Measurements from ENCODE around the gene TMEM150C.

The TMEM150C gene

DNA sequence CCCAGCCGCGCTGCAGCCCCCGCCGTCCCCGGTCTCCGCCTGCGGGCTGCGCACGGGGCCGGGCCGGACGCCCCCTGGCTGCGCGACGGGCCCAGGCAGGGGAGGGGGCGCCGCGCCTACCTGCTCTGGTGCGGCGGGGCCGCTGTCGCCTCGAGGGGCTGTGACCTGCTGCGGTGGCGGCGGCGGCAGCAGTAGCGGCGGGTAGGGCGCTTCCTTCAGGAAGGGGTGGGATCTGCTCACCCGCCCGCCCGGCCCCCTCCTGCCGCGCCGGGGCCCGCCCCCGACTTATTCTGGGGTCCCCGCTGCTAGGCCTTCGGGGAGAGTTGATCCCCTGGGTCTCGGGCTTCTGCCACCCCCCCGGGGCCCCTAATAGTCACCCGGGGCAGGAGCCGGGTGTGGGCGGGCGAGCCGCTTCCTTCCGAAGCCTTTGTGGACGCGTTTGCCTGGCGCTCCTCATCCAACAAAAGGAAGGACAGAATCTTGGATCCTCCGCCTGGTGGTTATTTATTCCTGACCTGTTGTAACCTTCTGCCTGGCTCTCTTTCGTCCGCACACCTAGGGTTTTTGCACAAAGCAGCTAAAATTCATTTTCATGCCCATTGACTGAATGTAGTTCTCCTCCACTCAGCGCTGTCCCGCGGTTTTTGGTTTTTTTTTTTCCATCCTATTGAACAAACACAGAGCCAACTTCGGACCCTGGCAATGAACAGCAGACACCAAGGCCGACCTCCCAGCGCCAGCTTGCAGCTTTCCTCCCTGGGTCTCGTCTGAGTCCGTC lies at the start of gene TMEM150C:
Gene TMEM150C (minus strand): TSS at position 203 of the 778 bp plus-strand sequence. CDS start 57,331 bp downstream, outside the sequence.
- DNase-seq: peak; percentile 6 to 55

DNA sequence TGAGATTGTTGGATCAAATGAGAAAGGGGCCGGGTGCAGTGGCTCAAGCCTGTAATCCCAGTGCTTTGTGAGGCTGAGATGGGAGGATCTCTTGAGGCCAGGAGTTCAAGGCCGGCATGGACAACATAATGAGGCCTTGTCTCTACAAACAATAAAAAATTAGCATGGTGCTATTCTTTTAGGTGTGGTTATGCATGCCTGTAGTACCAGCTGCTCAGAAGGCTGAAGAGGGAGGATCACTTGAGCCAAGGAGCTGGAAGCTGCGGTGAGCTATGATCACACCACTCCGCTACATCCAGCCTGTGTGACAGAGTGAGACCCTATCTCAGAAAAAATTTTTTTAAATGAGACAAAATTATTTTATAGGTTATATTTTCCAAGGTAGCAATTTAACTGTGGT lies 49.7 kb upstream of the TMEM150C start:
- no peak for DNase-seq

DNA sequence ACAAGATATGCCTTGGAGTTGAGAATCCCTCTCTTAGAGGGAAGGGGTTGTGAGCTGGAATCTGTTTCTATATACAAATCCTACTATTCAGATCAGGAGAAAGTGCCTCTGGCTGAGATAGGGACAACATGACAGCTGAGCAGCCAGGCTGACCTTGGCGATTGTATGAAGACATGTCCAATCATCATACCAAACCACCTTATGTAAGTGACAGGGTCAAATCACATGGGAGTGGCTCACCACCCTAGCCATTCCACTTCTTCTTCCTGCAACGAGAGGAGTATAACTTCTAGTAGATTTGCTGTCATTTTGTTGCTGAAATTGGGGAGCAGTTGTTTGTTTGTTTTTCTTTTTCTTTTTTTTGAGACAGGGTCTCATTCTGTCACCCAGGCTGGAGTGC lies 48.3 kb upstream of the TMEM150C start:
- DNase-seq: no peak

DNA sequence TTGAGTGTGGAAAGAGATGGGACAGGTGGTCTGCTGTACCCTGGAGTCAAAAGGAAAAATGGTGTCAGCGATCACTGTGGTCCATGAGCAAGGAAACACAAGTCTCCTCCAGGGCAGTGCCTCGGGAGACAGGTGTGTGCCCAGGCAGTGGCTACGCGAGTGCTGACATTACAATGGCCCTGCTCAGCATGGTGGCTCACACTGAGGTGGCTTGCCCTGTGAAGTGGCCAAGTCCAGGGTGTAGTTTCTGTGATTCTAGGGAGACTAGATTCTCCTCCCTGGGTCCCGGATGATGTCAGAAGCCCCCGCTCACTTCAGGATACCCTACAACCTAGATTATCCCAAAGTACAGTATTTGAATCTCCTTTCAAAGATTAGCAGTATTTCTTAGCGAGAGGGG lies 44.8 kb upstream of the TMEM150C start:
- no peak for DNase-seq

DNA sequence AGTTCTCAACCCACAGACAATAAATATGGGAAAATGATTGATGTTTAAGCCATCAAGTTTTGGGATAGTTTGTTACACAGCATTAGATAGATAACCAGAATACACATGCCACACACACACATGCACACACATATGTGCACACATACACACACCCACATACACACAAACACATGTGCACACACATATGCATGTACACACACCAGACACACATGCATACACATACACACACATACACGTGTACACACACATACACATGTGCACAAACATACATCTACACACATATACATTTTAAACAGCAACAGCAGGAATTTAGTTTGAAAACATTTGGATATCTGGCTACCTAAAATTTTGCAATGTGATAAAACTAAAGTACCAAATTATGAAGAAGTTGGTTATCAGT lies 42.7 kb upstream of the TMEM150C start:
- no peak for DNase-seq

DNA sequence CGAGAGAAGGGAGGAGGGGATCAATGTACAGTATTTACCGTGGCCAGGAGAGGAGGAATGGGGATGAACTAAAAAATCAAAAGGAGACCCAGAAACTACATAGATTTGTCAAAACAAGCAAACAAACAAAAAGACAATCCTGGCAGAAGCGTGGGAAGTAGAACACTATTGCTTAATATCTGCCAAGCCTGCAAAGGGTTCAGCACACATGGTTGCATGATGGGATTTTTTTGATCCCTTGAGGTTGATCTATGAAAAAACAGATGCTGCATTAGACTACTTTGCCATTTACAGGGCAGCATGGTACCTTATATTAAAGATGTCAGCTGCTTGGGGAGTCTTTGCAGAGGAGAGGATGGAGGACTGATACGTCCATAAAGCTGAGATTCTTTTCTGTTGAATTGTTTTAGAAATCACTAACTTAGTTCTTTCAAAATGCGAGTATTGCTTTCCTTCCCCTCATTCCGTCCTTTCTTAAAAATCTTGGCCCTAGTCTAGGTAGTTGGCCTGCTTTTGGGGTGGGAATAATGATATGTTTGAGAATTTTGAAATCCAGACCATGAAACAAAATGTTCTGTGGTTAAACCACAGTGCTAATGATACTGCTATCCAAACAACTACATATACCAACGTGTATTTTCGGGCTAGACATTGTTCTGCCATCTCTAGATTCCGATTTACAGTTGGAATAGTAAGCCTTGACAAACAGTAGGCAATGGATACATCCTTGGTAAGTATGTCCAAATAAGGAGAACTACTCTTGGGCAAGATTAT lies 39.6 kb upstream of the TMEM150C start:
- DNase-seq: no peak

DNA sequence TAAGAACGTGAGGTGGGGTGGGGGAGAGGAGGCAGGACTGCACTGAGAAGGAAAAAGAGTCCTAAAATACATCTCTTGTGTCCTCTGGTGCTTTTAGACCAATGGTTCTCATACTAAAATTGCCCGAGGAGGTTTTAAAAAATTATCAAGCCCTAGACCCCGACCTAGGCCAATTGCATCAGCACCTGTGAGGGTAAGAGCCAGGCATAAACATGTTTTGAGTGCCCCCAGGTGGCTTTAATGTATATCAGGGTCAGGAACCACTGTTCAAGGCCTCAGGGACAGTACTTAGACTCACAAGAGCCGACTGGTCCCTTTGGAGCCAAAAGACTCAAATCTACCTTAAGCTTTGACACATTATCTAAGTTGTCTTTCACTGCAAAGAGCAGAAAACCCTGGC lies 37.5 kb upstream of the TMEM150C start:
- DNase-seq: peak in 1 of 2 experiments; percentile 28

DNA sequence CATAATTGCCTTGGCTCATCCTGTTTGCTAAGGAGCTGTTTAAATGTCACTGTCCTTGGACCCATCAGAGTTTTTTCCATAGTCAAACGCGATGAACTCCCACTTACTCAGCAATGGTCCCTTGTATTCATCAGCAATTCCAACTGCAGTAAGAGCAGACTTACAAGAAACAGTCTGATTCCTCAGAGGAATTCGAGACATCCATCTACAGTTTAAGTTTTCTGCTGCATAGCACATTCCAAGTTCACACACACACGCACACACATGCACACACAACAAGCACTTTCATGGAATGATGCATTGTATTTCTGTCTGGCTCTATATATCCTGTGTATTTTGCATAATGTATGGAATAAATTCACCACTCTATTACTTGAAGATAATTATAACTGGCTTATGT lies 32.7 kb upstream of the TMEM150C start:
- DNase-seq: no peak

DNA sequence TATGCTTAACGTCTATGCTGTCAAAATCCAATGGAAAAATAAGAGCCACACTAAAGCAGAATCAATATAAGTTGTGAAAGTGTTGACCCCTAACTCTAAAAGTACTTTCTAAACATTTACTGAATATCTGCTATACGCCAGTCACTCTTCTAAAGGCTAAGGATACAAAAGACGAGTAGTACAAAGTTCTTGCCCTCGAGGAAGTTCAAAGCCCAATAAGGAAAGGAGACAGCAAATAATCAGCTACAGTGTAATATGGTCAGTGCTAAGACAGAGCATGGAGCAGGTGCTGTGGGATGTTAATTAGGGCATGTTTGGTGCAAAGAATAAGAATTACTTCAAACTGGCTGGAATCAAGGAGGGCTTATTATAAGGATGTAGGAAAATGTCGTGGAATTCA lies 31.6 kb upstream of the TMEM150C start:
- DNase-seq: no peak

DNA sequence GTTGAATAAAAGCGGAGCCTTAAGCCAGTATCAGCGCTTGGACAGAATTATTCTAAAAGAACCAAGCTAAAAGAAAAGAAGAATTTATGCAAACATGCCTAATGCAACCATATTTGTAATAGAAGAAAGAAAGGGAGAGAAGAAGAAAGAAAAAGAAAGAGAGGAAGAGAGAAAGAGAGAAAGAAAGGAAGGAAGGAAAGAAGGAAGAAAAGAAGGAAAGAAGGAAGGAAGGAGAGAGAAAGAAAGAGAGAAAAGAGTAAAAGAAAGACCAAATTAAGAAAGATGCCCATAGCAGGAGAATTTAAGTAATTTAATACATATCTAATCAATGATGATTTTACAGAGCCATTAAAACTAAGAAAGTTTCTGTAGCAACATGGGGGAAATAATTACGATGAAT lies 30.9 kb upstream of the TMEM150C start:
- no peak for DNase-seq

DNA sequence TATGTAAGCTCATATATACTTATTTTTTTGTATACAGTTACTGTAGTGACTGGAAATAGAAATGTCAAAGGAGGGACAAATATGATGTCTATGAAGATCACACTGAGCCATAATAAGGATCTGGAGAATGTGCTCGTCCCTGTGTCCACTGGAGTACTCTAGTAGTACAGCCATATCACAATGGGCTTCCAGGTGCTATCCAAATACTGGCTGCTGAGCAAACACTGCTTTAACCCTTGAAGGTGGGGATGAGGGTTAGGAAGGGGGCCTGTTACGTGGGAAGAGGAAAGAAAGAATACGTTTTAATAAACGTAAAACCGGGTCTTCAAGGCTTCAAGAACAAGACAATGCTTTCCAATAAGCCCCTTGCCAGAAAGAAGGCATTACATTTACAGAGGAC lies 29.8 kb upstream of the TMEM150C start:
- no peak for DNase-seq

DNA sequence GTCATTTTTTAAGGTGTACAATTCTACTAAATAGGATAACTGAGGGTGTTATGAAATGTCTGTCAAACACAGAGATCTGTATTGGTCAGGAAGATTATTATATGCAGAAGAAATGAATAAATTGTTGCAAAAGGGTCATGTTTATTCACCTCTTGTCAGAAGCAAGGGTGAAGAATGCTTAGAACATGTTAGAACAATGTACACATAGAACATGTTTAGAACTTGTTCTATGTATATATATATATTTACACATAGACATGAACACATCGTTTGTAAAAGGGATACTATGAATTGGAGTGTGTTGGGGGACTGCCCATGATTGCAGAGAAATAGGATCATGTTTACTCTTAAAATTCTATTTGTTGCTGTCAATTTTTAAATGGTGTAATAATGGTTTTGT lies 28.0 kb upstream of the TMEM150C start:
- no peak for DNase-seq

DNA sequence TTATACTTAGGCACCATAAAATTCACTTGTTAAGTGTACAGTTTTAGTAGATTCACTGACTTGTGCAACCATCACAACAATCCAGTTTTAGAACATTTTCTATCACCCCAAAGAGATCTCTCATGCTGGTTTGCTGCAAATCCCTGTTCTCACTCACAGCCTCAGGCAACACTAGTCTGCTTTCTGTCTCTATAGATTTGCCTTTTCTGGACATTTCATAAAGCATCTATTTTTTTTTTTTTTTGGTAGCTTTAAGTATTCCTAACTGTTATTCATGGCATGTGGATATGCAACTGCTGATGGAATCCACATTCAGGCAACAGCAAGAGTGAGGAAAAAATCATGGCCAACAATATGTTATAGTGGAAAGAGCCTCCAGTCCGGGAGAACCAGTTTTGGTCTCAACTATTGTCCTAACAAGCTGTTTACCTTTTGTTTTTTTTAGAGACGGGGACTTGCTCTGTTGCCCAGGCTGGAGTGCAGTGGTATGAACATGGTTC lies 27.0 kb upstream of the TMEM150C start:
- no peak for DNase-seq

DNA sequence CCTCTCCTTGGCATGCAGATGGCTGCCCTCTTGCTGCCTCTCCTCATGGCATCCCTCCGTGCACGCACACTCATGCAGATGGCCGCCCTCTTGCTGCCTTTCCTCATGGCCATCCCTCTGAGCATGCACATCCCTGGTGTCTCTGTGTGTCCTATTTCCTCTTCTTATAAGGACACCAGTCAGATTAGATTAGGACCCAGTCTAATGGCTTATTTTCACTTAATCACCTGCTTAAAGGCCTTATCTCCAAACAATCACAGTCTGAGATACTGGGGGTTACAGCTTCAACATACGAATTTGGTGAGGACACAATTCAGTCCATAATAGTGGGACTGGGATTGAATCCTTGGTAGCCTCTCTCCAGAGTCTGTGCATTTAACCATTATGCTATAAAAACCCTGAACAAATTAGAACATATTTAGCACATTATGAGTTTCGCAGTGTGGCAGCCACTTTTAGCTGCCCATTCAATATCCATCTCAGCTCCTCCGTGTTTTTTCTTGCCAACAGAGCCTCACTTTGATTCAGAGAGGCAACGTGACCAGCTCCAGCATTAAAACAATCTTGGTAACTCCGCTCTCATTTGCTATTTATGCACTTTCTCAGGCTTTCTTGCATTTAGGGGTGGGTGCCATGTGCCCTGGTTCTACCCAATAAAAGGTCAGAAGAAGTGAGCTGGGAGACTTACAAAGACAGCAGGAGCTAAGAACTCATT lies 26.2 kb upstream of the TMEM150C start:
- DNase-seq: no peak

DNA sequence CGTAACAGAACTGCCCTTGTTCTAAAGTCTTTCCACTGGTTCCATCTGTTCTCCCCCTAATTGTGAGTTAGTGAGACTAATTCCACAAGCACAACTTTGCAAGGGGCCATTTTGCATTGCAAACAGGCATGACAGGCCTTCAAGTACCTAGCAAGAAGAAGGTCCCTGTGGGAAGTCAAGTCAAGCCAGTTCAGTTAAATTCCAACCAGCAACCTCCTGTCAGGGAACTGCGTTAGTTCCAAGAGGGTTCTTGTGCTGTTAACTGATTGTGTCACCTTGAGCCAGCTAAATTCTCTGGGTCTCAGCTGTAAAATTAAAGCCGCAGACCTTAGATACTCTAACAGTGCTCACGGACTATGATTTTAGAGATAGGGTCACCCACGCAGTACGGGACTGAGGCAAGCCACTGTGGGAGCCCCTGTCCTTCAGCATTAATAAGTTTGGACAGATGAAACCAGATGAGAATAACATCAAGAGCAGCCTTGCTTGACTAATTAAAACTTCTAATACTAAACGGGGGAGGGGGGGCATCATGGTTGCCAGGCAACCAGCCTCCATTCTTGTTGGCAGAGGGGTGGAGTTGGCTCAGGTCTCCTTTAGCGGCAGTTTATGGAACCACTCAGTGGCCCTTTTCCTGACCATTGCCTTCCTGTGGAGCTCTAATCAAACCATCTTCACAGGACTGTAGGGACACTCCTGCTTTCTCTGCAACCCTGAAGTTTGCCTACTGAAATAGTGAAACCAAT lies 24.1 kb upstream of the TMEM150C start:
- DNase-seq: no peak

DNA sequence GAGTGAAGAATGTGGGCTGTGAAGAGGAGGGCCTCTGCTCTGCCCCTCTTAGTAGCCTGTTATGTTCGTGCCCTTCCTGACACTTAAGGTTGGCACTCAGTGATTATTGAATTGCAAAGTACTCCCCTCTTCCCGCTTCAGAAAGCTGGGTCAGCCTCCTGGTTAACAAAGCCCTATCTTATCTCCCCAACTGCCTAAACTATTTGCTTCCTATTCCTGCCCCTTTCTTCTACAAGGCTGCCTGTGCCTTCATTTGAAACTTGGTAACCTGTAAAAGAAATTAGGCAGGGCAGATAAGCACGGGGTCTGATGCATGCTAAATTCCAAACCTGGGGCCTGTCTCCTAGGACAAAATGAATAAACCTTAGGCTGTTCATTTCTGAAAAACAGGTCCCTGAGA lies 23.1 kb upstream of the TMEM150C start:
- DNase-seq: no peak

DNA sequence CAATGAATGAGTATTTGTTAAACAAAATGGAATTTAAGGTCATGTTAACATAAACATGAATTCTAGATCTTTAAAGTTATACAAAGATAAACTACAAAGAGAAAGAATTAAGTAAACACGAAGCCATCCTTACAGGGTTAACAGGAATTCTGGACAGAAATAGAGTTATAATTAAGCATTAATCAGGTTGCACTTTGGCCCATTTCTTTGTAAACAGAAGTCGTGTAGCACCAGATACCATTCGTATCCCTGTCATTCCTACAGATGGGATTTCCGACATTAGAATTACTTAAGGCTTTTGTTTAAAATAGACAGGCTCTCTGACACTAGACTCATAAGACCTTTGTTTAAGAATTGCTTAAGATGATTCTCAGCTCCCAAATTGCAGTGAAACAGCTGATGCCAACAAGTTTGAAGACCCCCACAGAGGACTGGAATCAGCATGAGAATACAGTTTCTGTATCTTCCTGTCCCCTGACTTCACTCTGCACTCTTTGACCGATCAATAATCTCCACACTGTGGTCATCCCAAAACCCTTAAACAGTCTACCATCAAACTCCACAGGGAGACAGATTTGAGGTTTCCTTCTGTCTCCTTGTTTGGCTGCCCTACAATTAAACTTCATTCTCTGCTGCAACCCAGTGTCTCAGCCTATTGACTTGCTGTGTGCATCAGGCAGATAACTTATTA lies 22.3 kb upstream of the TMEM150C start:
- DNase-seq: no peak

DNA sequence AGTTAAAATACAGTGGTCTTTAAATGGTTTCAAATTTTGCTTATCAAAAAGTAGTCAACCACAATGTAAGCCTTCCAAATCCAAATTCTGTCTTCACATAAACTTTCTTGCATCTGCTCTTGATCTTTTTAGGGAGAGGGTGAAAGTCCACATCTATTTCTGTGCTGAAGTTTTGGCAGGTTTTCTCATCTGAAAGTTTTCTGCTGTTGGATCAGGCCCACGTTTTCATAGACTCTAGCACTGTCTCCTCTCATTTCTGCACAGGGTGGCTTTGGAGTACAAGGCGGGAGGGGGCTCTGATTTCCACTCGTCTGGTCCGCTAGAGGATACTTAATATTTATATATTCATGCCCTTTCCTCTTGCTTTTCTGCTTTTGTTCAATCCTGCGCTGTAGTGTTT lies 18.1 kb upstream of the TMEM150C start:
- DNase-seq: no peak

DNA sequence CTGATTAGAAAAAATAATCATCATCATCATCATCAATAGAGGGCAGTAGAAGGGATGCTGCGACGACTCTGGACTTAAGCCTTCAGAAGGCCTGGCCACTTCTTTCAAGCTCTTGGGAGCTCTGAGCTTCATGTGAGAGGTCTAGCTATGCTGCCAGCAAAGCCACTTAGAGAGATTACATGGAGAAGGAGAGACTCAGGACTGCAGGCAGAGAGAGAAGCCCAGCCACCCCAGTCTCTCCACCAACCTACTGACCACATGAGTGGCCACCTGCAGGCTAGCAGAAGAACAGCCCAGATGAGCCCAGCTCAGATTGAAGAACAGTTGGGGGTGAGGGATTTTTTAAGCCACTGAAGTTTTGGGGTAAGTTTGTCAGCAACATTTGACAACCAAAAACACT lies 17.1 kb upstream of the TMEM150C start:
- DNase-seq: no peak

DNA sequence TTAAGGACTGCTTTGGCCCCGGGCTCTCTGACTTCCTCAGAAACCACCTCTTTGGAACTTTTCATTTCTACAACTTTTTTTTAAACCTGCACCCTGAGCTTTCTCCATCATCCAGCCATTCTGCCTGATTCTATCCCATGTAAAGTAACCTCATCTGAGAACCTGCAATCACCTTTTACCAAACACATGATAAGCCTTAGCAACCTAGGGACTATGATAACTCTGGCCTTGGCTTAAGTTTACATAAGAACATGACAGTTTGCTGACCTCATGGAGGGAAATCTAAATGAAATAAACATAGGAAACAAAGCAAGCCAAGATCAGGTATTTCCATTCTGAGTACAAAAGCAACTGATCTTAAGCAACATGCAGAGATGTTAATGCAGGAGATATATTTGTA lies 15.7 kb upstream of the TMEM150C start:
- no peak for DNase-seq

DNA sequence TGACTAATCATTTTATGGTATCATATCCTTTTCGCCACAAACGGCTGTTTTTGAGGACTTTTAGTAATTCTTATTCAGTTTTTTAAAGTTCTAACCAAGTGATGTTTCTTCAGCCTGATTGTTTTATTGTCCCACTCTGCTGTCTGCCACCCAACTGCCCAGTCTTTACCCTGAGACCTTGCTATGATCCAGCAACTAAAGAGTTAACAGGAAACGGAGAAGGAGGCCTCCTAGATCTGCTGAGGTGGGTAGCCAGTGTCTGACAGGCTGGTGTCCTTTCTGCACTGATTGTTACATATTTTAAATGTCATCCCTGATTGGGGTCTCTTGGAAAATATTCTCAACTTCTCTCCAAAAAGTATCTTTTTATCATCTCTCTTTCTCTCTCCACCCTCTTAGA lies 7.9 kb upstream of the TMEM150C start:
- DNase-seq: no peak

DNA sequence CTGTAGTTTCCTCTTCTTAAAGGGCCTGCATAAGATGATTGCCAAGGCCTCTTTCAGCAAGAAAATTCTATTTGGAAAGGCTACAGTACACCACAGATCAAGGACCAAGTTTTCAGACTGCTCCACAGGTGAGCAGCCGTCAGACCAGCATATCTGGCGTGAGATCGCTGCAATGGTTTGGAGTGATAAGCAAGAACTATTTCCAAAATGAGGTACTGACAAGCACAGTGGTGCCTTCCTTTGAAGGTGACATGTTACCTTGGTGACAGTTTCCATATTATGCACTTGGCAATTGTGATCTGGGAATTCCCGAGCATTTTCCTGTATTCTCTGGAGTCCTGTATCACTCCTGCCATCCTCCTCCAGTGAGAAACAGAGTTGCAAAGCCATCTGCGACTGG lies 7.3 kb upstream of the TMEM150C start:
- DNase-seq: no peak
